Stomach (tissue), 4 donors: ENCODE data around the gene PLSCR1.

Source experiments
- CTCF ChIP-seq, 7 experiments: fragments of 450-650 bp in 4 of 7; fragments of 200-600 bp in 3 of 7; sonication (generic) in 3 of 7; IDR thresholded peaks; one replicate each; pipeline ENCODE4 v1.5.1; 2016 to 2019; ENCODE audit warnings: antibody characterized with exemption in 7 of 7, control low read depth in 2 of 7, mild to moderate bottlenecking in 1 of 7
- EP300 ChIP-seq: sonication (generic); formaldehyde crosslinking; IDR thresholded peaks from one replicate; pipeline ENCODE4 v1.6.1; 2017; ENCODE audit warnings: antibody characterized with exemption
- POLR2A ChIP-seq, 4 donors: fragments of 450-650 bp; IDR thresholded peaks; one replicate each; pipeline ENCODE4 v1.6.1; 2016; ENCODE audit warnings: antibody characterized with exemption in 4 of 4, control low read depth in 2 of 4, mild to moderate bottlenecking in 1 of 4, moderate library complexity in 1 of 4
- POLR2AphosphoS5 ChIP-seq, 3 donors: sonication (generic); formaldehyde crosslinking; IDR thresholded peaks; one replicate each; pipeline ENCODE4 v1.6.1; 2016; ENCODE audit warnings: antibody characterized with exemption in 3 of 3

GRCh38 chr3:146547235-146547835, 2.9 kb upstream of the PLSCR1 start:
- no peak for TF ChIP-seq POLR2A (IDR thresholded peaks at IDR 0.05)
- no peak for TF ChIP-seq POLR2AphosphoS5 (IDR thresholded peaks at IDR 0.05)
- no peak for TF ChIP-seq CTCF (IDR thresholded peaks at IDR 0.05)
- no peak for TF ChIP-seq EP300
